HS-5 (cell line): ENCODE data around the gene MTCH2.

Experiments
- DNase-seq: peaks from one replicate; pipeline ENCODE4 v3.0.0-alpha.2; 2012; ENCODE audit warnings: low read depth

The MTCH2 gene

GRCh38 chr11:47589977-47590861 lies 52.1 kb downstream of the MTCH2 start:
- no peak for DNase-seq

DNA sequence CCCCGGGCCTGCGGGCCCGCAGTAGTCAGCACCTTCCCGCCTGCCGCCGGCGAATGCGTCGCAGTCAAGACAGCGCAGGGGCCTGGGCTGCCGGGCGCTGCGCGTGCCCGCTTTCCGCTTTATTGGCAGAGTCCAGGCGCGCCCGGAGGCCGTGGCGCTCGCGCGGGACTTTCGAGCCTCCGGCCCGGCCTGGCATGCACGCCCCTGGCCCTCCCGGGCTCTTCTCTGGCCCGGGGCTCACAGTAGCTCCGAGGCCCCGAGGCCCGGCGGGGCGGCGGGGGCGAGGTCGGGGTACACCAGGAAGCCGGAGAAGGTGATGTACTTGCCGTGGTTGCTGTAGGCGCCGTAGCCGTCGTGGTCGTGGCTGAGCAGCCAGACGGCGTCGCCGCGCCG lies 52.8 kb downstream of the MTCH2 start:
- no peak for DNase-seq

DNA sequence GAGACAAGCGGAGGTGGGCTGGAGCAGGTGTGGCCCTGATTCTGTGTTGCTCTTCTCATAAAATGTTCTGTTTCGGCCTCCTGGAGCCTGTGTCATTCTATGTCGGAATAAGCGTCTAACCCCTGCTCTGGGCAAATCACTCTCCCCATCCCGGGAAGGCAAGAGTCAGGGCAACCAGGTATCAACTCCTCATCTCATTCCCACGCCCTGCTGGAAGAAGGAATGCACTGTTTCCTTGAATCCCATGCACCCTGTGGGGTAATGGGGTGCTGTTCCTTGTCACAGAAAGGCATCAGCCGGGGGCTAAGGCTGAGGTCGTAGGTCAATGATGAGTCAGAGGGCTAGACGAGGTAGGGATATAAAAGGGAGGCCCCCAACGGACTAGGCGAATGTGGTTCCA lies 53.2 kb downstream of the MTCH2 start:
- DNase-seq = no peak

DNA sequence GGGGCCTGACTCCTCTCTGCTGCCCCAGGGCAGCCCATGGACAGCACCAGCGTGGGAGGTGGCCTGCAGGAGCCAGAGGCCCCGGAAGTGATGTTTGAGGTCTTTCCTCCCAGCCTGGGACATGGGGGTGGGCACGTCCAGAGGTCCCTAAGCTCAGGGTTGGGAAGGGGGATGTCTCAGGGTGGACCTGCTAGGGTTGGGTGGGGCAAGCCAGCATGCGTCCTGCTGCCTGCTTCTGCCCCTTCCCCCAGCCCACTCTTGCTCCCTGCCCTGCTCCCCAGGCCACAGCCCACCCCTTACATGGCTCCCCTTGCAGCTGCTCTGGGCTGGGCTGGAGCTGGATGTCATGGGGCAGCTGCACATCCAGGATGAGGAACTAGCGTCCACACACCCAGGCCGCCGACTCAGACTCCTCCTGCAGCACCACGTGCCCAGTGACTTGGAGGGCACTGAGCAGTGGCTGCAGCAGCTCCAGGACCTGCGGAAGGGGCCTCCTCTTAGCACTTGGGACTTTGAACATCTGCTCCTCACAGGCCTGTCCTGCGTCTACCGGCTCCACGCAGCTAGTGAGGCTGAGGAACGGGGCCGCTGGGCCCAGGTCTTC lies 54.5 kb downstream of the MTCH2 start:
- DNase-seq = no peak

GRCh38 chr11:47587039-47587716 lies 55.2 kb downstream of the MTCH2 start:
- no peak for DNase-seq

DNA sequence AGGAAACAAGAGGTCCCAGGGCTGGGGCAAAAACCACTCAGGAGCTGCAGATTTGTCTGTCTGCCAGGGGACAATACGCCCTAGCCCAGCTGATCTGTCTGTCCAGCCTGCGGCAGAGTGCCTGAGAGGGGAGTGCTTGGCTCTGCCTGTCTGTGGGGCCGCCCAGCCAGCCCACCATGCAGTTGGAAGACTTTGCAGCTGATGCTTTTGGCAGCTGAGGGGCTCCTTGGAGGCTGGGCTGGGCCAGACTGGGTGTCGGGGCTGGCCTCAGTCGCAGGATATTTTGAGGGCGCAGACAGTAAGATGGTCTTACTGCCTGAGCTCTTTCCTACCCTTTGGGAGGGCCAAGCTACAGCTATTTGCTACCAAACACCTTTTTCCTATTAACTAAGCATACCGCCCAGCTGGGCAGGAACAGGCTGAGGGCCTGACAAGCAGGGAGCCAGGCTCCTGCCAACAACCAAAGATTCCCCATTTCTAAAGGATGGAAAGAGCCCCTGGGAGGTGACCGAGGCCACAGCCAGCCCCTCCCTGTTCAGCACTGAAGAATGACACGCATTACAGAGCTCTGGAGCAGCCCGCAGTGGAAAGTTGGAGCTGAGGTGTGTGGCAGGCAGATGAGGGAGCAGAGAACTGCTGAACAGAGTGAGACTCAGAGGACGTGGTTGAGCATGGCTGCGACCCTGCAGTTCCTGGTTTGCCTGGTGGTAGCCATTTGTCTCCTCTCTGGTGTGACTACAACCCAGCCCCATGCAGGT lies 56.1 kb downstream of the MTCH2 start, which contains the start of gene FAM180B:
Gene FAM180B, plus strand, starts transcription at position 581 of the 758 bp plus-strand sequence. Its CDS starts 91 bp downstream, at position 672.
- DNase-seq = no peak

GRCh38 chr11:47583844-47584243 lies 58.5 kb downstream of the MTCH2 start:
- no peak for DNase-seq

DNA sequence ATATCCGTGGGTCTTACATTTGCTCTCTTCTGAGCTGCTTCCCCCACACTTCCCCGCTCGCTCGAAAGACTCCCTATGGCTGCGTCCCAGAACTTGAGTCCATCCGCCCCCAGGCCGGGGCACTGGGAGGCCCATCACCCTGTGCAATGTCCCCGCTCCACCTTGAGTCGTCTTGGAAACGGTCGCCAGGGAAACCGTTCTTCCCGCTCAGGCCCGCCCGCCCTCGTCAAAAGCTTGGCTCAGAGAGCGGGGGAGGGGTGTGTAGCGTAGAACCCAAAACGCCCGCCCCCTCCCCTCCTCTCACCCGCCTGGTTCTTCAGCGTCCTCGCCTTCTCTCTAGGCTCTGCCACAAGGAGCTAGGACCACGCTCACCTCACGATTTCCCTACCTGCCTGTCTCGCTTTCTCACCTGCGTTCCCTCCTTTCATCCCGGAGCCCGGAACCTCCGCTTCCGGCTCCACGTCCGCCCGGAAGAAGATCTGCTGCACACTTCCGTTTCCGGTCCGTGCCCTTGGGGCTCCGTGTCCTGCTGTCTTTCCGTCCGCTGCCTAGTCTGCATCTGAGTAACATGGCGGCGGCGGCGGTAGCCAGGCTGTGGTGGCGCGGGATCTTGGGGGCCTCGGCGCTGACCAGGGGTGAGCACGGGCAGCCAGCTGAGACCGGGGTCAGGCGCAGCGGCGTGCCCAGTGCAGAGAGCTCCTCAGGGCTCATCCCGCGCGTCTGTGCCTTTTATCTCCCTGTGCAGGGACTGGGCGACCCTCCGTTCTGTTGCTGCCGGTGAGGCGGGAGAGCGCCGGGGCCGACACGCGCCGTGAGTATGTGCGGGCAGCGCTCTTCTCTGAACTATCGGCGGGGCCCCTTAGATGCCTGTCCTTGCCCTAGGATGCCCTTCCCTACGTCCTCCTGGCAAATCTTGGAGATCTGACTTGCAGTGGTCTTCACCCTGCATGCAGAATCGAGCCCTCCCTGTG lies 63.5 kb downstream of the MTCH2 start, which contains the start of the genes KBTBD4 and NDUFS3:
Gene KBTBD4, minus strand, starts transcription at position 447 of the 971 bp plus-strand sequence. Its CDS starts 19 bp downstream, at position 428.
Gene NDUFS3, plus strand, starts transcription at position 551 of the 971 bp plus-strand sequence. Its CDS starts 18 bp downstream, at position 569.
- DNase-seq = peak; percentile 82

GRCh38 chr11:47577460-47578041 lies 64.8 kb downstream of the MTCH2 start:
- DNase-seq = no peak

DNA sequence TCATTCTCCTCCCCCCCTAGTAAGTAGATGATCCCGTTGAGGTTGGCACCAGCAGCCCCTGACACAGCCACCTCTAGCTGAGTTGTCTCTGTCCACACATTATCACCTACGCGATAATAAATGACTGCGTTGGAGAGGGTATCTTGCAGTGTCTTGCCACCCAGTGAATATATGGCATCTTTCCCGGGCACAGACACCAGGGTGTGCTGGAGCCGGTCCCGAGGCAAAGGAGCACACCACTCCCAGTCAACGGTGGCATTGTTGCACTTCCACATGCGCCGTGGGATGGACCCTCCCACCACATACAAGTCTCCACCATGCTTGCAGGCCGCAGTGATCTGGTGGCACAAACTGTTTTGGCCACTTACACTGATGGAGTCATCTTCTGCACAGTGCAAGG lies 69.0 kb downstream of the MTCH2 start:
- DNase-seq = no peak

DNA sequence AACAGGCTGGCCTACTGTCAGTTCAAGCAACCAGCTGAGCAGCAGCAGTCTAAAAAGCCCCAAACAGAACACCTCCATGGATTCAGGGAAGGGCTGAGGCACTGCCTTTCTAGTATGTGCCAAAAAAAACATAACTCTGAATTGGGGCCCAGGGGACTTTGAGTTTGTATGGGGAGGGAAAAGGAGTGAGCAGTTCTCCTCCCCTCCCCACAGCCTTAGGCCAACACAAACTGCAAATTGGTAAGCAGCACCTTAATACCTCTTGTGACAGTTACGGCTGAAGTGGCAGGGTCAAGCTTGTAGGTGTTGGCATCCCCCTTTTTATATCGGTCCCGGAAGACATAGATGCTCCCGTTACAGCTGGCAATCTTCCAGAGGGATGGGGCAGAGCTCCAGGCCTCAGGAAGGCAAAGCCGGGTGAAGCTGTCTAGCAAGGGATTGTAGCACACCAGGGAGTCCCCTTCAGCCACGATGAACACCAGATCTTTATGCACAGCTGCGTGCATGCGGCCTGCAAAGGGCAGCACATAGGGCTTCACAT lies 69.6 kb downstream of the MTCH2 start:
- DNase-seq = no peak

DNA sequence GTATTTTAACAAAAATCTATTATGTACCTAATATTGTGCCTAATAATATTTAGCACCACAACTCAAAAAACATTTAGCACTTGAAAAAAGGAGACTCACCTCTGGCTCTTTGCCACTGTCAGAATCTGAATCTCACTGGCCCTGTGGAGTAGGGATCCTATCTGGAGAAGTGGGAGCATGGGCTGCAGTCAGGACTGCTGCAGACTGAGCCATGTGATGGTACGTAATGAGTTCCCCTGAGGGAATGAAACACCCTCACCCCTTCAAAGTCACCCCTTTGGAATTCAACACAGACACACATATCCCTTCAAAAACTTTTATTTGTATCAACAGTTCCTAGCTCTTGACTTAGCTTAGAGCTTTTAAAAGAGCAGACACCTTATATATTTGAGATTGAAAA lies 70.5 kb downstream of the MTCH2 start:
- no peak for DNase-seq

GRCh38 chr11:47571357-47571729 lies 71.0 kb downstream of the MTCH2 start:
- no peak for DNase-seq

- no peak for DNase-seq
These were observed 71.6 kb downstream of the MTCH2 start for GRCh38 chr11:47570651-47571356.

DNA sequence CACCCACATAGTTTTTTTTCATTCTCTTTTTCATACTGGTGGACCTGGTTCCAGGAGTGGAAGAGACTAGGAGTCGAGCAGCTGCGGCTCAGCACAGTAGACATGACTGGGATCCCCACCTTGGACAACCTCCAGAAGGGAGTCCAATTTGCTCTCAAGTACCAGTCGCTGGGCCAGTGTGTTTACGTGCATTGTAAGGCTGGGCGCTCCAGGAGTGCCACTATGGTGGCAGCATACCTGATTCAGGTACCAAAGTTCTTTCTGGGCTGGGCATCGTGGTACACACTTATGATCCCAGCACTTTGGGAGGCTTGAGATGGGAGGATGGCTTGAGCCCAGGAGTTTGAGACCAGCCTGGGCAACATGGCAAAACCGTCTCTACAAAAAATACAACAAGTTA lies 72.7 kb downstream of the MTCH2 start:
- no peak for DNase-seq
